H9 (cell line): ENCODE measurements around the gene PCNX3. TPM values are rescaled to one million over a fixed set of nuclear protein-coding genes. Genes with fewer than 3 reads are reported as not detected.

Experiments
- DNase-seq: peaks from one replicate; pipeline ENCODE4 v3.0.0-alpha.2; 2017
- H2AFZ ChIP-seq: one replicate; pipeline ENCODE4 v1.6.1; 2013; ENCODE audit warnings: mild to moderate bottlenecking, low read length, control low read depth, moderate library complexity
- H2AK5ac ChIP-seq: 2 replicates; pipeline ENCODE4 v1.6.1; 2013; ENCODE audit warnings: low read length, control low read depth, mixed read lengths; ENCODE audit not compliant: insufficient read length
- H2BK120ac ChIP-seq: one replicate; pipeline ENCODE4 v1.6.1; 2013; ENCODE audit warnings: low read depth, mild to moderate bottlenecking, low read length, control low read depth, inconsistent platforms; ENCODE audit not compliant: poor library complexity, severe bottlenecking
- H2BK12ac ChIP-seq: 2 replicates; pipeline ENCODE4 v1.6.1; 2013; ENCODE audit warnings: low read length, control low read depth, mixed read lengths, low read depth; ENCODE audit not compliant: insufficient read length
- H2BK15ac ChIP-seq: 2 replicates; pipeline ENCODE4 v1.6.1; 2013; ENCODE audit warnings: low read depth, low read length, control low read depth
- H2BK20ac ChIP-seq: one replicate; pipeline ENCODE4 v1.6.1; 2013; ENCODE audit warnings: low read depth, mild to moderate bottlenecking, low read length, control low read depth, inconsistent platforms; ENCODE audit not compliant: poor library complexity, severe bottlenecking
- H2BK5ac ChIP-seq: 2 replicates; pipeline ENCODE4 v1.6.1; 2013; ENCODE audit warnings: low read length, control low read depth, mixed read lengths; ENCODE audit not compliant: insufficient read length
- H3K14ac ChIP-seq: 2 replicates; pipeline ENCODE4 v1.6.1; 2013; ENCODE audit warnings: low read length, control low read depth; ENCODE audit not compliant: insufficient read depth
- H3K18ac ChIP-seq: 2 replicates; pipeline ENCODE4 v1.6.1; 2013; ENCODE audit warnings: low read depth, mild to moderate bottlenecking, mixed read lengths, low read length, control low read depth; ENCODE audit not compliant: insufficient read length
- H3K23ac ChIP-seq: 2 replicates; pipeline ENCODE4 v1.6.1; 2013; ENCODE audit warnings: low read length, control low read depth, mixed read lengths, low read depth; ENCODE audit not compliant: insufficient read length
- H3K23me2 ChIP-seq: 2 replicates; pipeline ENCODE4 v1.6.1; 2013; ENCODE audit warnings: low read depth, mild to moderate bottlenecking, mixed read lengths, low read length, control low read depth; ENCODE audit not compliant: insufficient read length, poor library complexity, severe bottlenecking
- H3K27ac ChIP-seq: 2 replicates; pipeline ENCODE4 v1.5.1; 2013; ENCODE audit warnings: low read length, control low read depth, mixed read lengths, low read depth; ENCODE audit not compliant: insufficient read length
- H3K27me3 ChIP-seq: 2 replicates; pipeline ENCODE4 v1.6.1; 2013; ENCODE audit warnings: low read length, control low read depth, inconsistent platforms; ENCODE audit not compliant: insufficient read depth
- H3K4ac ChIP-seq: 2 replicates; pipeline ENCODE4 v1.6.1; 2013; ENCODE audit warnings: low read depth, mild to moderate bottlenecking, control low read depth, inconsistent platforms, low read length, moderate library complexity
- H3K4me1 ChIP-seq: 2 replicates; pipeline ENCODE4 v1.6.1; 2013; ENCODE audit warnings: low read length, control low read depth, inconsistent platforms; ENCODE audit not compliant: insufficient read depth
- H3K4me2 ChIP-seq: 2 replicates; pipeline ENCODE4 v1.6.1; 2013; ENCODE audit warnings: low read length, control low read depth, mixed read lengths; ENCODE audit not compliant: insufficient read length, insufficient read depth
- H3K56ac ChIP-seq: 2 replicates; pipeline ENCODE4 v1.6.1; 2013; ENCODE audit warnings: low read depth, mild to moderate bottlenecking, mixed read lengths, low read length, control low read depth; ENCODE audit not compliant: insufficient read length
- H3K79me1 ChIP-seq: 2 replicates; pipeline ENCODE4 v1.6.1; 2013; ENCODE audit warnings: low read depth, mild to moderate bottlenecking, moderate library complexity, low read length, control low read depth, inconsistent platforms; ENCODE audit not compliant: insufficient read depth, poor library complexity, severe bottlenecking
- H3K79me2 ChIP-seq: 2 replicates; pipeline ENCODE4 v1.6.1; 2013; ENCODE audit warnings: low read length, control low read depth, inconsistent platforms; ENCODE audit not compliant: insufficient read depth
- H3K9ac ChIP-seq: 2 replicates; pipeline ENCODE4 v1.6.1; 2013; ENCODE audit warnings: low read length, control low read depth, mixed read lengths; ENCODE audit not compliant: insufficient read length; ENCODE audit errors: extremely low read depth
- H3K9me3 ChIP-seq: one replicate; pipeline ENCODE4 v1.6.1; 2013; ENCODE audit warnings: low read depth, low read length, inconsistent platforms; ENCODE audit not compliant: control insufficient read depth
- H3T11ph ChIP-seq: one replicate; pipeline ENCODE4 v1.6.1; 2013; ENCODE audit warnings: mild to moderate bottlenecking, low read length, control low read depth, inconsistent platforms
- H4K20me1 ChIP-seq: one replicate; pipeline ENCODE4 v1.6.1; 2013; ENCODE audit not compliant: control insufficient read depth, insufficient read length, insufficient read depth
- H4K5ac ChIP-seq: 2 replicates; pipeline ENCODE4 v1.6.1; 2013; ENCODE audit warnings: low read depth, mild to moderate bottlenecking, mixed read lengths, low read length, control low read depth; ENCODE audit not compliant: insufficient read length
- H4K8ac ChIP-seq: replicated peaks from 2 replicates; pipeline ENCODE4 v1.6.1; 2013; ENCODE audit warnings: low read length, control low read depth, mixed read lengths, low read depth; ENCODE audit not compliant: insufficient read length
- H4K91ac ChIP-seq: 2 replicates; pipeline ENCODE4 v1.6.1; 2013; ENCODE audit warnings: low read depth, mild to moderate bottlenecking, moderate library complexity, mixed read lengths, low read length, control low read depth; ENCODE audit not compliant: insufficient read length
- H3K27ac Mint-ChIP-seq, 3 experiments: 2 replicates in 2 of 3; 3 replicates in 1 of 3; pipeline ENCODE4 v1.8.0; 2020 to 2021; ENCODE audit warnings: mixed read lengths in 3 of 3, mild to moderate bottlenecking in 1 of 3, moderate library complexity in 1 of 3
- H3K27me3 Mint-ChIP-seq: 2 replicates; pipeline ENCODE4 v1.8.0; 2021; ENCODE audit warnings: low read depth, mild to moderate bottlenecking, moderate library complexity, mixed read lengths
- H3K36me3 Mint-ChIP-seq, 3 experiments: 2 replicates in 2 of 3; 3 replicates in 1 of 3; pipeline ENCODE4 v1.8.0; 2020 to 2021; ENCODE audit warnings: low read depth in 3 of 3, mixed read lengths in 3 of 3; ENCODE audit not compliant: insufficient read depth in 1 of 3
- H3K4me1 Mint-ChIP-seq, 2 experiments: 2 replicates each; pipeline ENCODE4 v1.8.0; 2020; ENCODE audit warnings: mixed read lengths in 2 of 2
- H3K4me3 Mint-ChIP-seq, 2 experiments: 2 replicates in 1 of 2; 3 replicates in 1 of 2; pipeline ENCODE4 v1.8.0; 2020 to 2021; ENCODE audit warnings: mild to moderate bottlenecking in 2 of 2, mixed read lengths in 2 of 2, moderate library complexity in 1 of 2
- H3K9me3 Mint-ChIP-seq, 2 experiments: 2 replicates in 1 of 2; 3 replicates in 1 of 2; pipeline ENCODE4 v1.8.0; 2020; ENCODE audit warnings: mild to moderate bottlenecking in 2 of 2, mixed read lengths in 2 of 2, moderate library complexity in 1 of 2
- WGBS: extraction: QIAGEN DNeasy Blood & Tissue Kit; methylation state at CpG from one replicate; pipeline ENCODE4 v1.1.7; 2013; ENCODE audit warnings: missing lambda C conversion rate, low lambda C conversion rate, mixed read lengths; ENCODE audit not compliant: insufficient read length; ENCODE audit errors: extremely low coverage; 5-methylcytosine and 5-hydroxymethylcytosine counted together
- total RNA-seq: library from RNA; stranded (reverse); gene quantifications from 2 replicates; pipeline ENCODE4 v1.2.1, GENCODE V29; 2021
- TF ChIP-seq, protein P1 (sequence below): fragments of 200-600 bp; sonication (generic); conservative IDR thresholded peaks from 3 replicates; pipeline ENCODE4 v1.8.0; 2021; ENCODE audit warnings: antibody characterized with exemption, mild to moderate bottlenecking

PCNX3 gene
- total RNA-seq, 1 experiment from 2014 or later, result 50.5 TPM

DNA sequence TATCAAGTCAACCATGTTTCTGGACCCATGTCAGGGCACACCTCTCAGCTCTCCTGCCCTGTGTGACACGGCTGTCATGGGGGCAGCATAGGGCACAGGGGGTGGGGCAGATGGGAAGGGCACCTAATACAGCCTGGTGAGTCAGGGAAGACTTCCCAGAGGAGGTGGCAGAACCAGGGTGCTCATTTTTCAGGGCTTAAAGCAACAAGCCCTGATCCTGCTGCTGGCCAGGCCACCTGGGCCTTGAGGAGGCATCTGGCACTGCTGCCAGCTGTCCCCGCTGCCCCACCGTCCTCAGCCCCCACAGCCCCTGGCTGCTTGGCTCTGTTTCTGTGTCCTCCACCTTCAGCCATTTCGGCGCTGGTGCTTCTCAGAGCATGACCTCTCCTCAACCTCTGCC, 5.9 kb upstream of the PCNX3 start:
- Histone ChIP-seq H4K5ac (no peak overlapping the region), H3K27me3 (no peaks in the 10 kb centered on the region), H3K4me2 (no peak overlapping the region), H2AFZ (no peak overlapping the region), H3K79me1 (peaks cover 3% of the 10 kb centered on the region), H3K4ac (no peak overlapping the region), H3T11ph (no peak overlapping the region), H2AK5ac (no peak overlapping the region), H3K9me3 (no peaks in the 10 kb centered on the region), H3K14ac (no peak overlapping the region), H3K18ac (no peak overlapping the region), H2BK15ac (no peak overlapping the region), H4K20me1 (no peaks in the 10 kb centered on the region), H4K91ac (no peak overlapping the region), H3K23me2 (peaks cover 16% of the 10 kb centered on the region), H3K56ac (no peak overlapping the region), H2BK5ac (no peak overlapping the region), H2BK12ac (no peak overlapping the region), H3K79me2 (no peaks in the 10 kb centered on the region; the same call in 1 of the 2 replicates), H3K4me1 (no peaks in the 10 kb centered on the region; the same call in 1 of the 2 replicates), H3K23ac (no peak overlapping the region), H3K9ac (no peak overlapping the region), H2BK120ac (no peak overlapping the region), H3K27ac (no peak overlapping the region), H4K8ac (no peak overlapping the region), H2BK20ac (no peak overlapping the region)
- peaks cover 16 to 33% of the 10 kb centered on the region in 2 experiments for H3K4me1 Mint-ChIP-seq
- peaks cover 10 to 46% (median 45%) of the 10 kb centered on the region in 3 experiments; a peak in 6 of 7 replicates for H3K36me3 Mint-ChIP-seq
- WGBS, result no CpG with 5 or more reads among the region's 5 CpGs
- no peaks in the 10 kb centered on the region; the same call in 1 of the 2 replicates for H3K27me3 Mint-ChIP-seq
- TF ChIP-seq, protein P1, sequence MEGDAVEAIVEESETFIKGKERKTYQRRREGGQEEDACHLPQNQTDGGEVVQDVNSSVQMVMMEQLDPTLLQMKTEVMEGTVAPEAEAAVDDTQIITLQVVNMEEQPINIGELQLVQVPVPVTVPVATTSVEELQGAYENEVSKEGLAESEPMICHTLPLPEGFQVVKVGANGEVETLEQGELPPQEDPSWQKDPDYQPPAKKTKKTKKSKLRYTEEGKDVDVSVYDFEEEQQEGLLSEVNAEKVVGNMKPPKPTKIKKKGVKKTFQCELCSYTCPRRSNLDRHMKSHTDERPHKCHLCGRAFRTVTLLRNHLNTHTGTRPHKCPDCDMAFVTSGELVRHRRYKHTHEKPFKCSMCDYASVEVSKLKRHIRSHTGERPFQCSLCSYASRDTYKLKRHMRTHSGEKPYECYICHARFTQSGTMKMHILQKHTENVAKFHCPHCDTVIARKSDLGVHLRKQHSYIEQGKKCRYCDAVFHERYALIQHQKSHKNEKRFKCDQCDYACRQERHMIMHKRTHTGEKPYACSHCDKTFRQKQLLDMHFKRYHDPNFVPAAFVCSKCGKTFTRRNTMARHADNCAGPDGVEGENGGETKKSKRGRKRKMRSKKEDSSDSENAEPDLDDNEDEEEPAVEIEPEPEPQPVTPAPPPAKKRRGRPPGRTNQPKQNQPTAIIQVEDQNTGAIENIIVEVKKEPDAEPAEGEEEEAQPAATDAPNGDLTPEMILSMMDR, result no peak
- no peak for DNase-seq
- no peaks in the 10 kb centered on the region for H3K9me3 Mint-ChIP-seq
- no peak overlapping the region for H3K4me3 Mint-ChIP-seq
- no peak overlapping the region for H3K27ac Mint-ChIP-seq
